Measurements from ENCODE around the gene ZNF555. TPM values are rescaled to one million over a fixed set of nuclear protein-coding genes. Genes with fewer than 3 reads are reported as not detected.
"Not testable (repeated sequence)": the region's sequence is repeated elsewhere in the genome, so short reads cannot be mapped to it uniquely, and the experiment has no call there.

Gene ZNF555
- total and polyA plus RNA-seq, 3 experiments from 2014 or later, result 2.5 to 4.5 (median 3.0) TPM

DNA sequence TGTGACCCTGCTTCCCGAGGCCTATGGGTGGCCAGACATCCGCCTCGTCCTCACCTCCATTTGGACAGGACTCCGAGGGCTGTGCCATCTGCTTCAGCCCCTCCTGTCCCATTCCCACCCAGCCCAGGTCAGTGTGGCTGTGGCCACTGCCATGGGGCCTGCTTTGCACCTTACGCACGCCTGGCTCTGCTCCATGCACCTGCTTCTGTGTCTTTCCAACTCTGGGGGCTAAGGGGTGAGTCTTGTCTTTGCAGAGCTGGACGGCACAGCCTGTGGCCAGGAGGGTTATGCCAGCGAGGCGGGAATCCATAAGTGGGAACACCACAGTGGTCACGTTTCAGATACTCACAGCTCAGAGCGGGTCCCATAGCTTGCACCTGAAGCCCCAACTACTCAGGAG, 26.8 kb upstream of the ZNF555 start:
- H3K27me3 Mint-ChIP-seq, result no peaks in the 10 kb centered on the region
- H3K36me3 ChIP-seq (ENCODE audit: insufficient read depth, low read length), result no peaks in the 10 kb centered on the region
- ChIA-PET CTCF (no interaction called here), POLR2A (no interaction called here)
- H3K27ac Mint-ChIP-seq, result peak overlapping the region in 1 of 8 donors; percentile 91
- peaks cover 0 to 12% (median 0%) of the 10 kb centered on the region in 3 donors for H3K36me3 Mint-ChIP-seq
- H3K9me3 Mint-ChIP-seq, result no peaks in the 10 kb centered on the region
- H3K4me1 Mint-ChIP-seq, result no peaks in the 10 kb centered on the region
- H3K4me3 ChIP-seq (ENCODE audit: low read length), result no peak overlapping the region
- no peaks in the 10 kb centered on the region for H3K9me3 ChIP-seq (ENCODE audit: low read length)
- no peak for DNase-seq
- no peak overlapping the region for H3K4me3 Mint-ChIP-seq
- H3K27ac ChIP-seq (ENCODE audit: low read depth, low read length), result no peak overlapping the region
- H3K4me1 ChIP-seq (ENCODE audit: insufficient read depth, low read length), result no peaks in the 10 kb centered on the region
- H3K27me3 ChIP-seq (ENCODE audit: insufficient read depth, low read length, poor library complexity, severe bottlenecking), result no peaks in the 10 kb centered on the region

DNA sequence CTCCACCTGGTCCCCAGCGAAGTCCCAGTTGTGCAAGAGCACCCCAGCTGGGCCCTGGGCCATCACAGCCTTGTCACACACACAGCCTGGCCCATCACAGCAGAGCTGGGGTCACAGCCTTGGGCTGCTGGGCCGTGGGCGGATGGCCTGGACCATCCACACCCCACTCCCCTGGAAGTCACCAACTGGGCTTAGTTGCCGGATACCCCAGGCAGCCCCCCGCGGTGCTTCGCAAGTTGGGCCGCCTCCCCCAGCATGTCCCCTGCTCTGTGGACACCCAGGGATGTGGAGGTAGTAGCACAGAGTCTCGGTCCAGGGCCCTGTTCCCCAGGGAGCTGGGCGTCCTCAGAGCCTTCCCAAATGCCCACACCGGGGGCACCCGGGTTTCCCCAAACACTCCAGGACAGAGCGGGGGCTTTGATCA, 26.1 kb upstream of the ZNF555 start:
- H3K27me3 Mint-ChIP-seq, result no peaks in the 10 kb centered on the region
- H3K4me3 Mint-ChIP-seq, result no peak overlapping the region
- no peaks in the 10 kb centered on the region for H3K9me3 Mint-ChIP-seq
- H3K27ac Mint-ChIP-seq, result no peak overlapping the region
- H3K36me3 Mint-ChIP-seq, result peaks cover 0 to 8% (median 0%) of the 10 kb centered on the region in 3 donors
- no peaks in the 10 kb centered on the region for H3K27me3 ChIP-seq (ENCODE audit: insufficient read depth, low read length, poor library complexity, severe bottlenecking)
- H3K27ac ChIP-seq (ENCODE audit: low read depth, low read length), result no peak overlapping the region
- H3K4me1 ChIP-seq (ENCODE audit: insufficient read depth, low read length), result no peaks in the 10 kb centered on the region
- no peak overlapping the region for H3K4me3 ChIP-seq (ENCODE audit: low read length)
- H3K9me3 ChIP-seq (ENCODE audit: low read length), result no peaks in the 10 kb centered on the region
- no peaks in the 10 kb centered on the region for H3K36me3 ChIP-seq (ENCODE audit: insufficient read depth, low read length)
- no peak for DNase-seq
- ChIA-PET POLR2A (no interaction called here), CTCF (no interaction called here)
- peaks cover 0 to 1% (median under 1%) of the 10 kb centered on the region in 3 donors for H3K4me1 Mint-ChIP-seq

DNA sequence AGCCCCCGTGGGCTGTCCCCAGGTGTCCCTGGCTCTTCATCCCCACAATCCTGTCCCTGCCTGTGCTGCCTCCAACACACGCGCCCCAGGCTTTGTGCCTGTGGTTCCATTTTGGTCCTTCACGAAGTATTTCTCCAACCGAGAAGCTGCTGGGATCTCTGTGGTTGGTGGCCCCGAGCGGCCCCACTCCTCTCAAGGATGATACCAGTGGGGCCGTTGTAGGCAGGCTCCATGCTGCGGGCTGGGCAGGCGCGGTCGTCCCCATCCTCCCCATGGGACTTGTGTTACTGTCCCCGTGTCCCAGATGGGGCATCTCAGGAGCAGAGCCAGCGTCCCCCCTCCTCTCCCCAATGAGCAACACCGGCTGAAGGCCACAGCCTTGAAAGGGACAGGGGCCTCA, 25.4 kb upstream of the ZNF555 start:
- H3K27ac ChIP-seq (ENCODE audit: low read depth, low read length), result no peak overlapping the region
- Mint-ChIP-seq H3K4me1 (peaks cover 1 to 7% (median 4%) of the 10 kb centered on the region in 3 donors), H3K4me3 (no peak overlapping the region), H3K36me3 (peaks cover 0 to 7% (median 0%) of the 10 kb centered on the region in 3 donors), H3K9me3 (no peaks in the 10 kb centered on the region), H3K27me3 (no peaks in the 10 kb centered on the region), H3K27ac (no peak overlapping the region)
- no peaks in the 10 kb centered on the region for H3K9me3 ChIP-seq (ENCODE audit: low read length)
- no peaks in the 10 kb centered on the region for H3K4me1 ChIP-seq (ENCODE audit: insufficient read depth, low read length)
- no peaks in the 10 kb centered on the region for H3K36me3 ChIP-seq (ENCODE audit: insufficient read depth, low read length)
- no peak for DNase-seq
- no peaks in the 10 kb centered on the region for H3K27me3 ChIP-seq (ENCODE audit: insufficient read depth, low read length, poor library complexity, severe bottlenecking)
- ChIA-PET POLR2A (no interaction called here), CTCF (no interaction called here)
- H3K4me3 ChIP-seq (ENCODE audit: low read length), result no peak overlapping the region

DNA sequence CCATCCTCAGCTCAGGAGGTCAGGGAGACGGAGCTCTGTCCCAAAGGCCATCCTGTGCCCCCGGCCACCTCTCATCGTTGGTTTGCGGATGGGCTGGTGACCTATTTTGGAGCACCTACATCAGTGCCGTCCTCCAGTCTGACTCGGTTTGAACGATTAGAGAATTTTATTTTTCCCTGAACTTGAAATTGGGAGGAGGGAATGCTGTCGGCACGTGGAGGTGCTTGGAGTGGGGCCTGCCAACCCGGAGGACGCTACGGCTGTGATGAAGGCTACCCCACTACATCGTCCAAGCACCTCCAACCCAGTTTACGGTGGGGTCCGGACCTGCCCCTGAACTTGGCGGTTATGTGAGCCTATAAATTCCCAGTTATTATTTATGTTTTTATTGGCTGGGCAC, 24.6 kb upstream of the ZNF555 start:
- H3K4me1 Mint-ChIP-seq, result peaks cover 4 to 14% (median 6%) of the 10 kb centered on the region in 3 donors
- no peak overlapping the region for H3K4me3 Mint-ChIP-seq
- POLR2A ChIA-PET, result no interaction called here
- Histone ChIP-seq H3K4me1 (ENCODE audit: insufficient read depth, low read length) (no peaks in the 10 kb centered on the region), H3K4me3 (ENCODE audit: low read length) (no peak overlapping the region), H3K27me3 (ENCODE audit: insufficient read depth, low read length, poor library complexity, severe bottlenecking) (no peaks in the 10 kb centered on the region), H3K36me3 (ENCODE audit: insufficient read depth, low read length) (no peaks in the 10 kb centered on the region), H3K9me3 (ENCODE audit: low read length) (no peaks in the 10 kb centered on the region), H3K27ac (ENCODE audit: low read depth, low read length) (no peak overlapping the region)
- no peaks in the 10 kb centered on the region for H3K27me3 Mint-ChIP-seq
- CTCF ChIA-PET, result no interaction called here
- peaks cover 0 to 4% (median 0%) of the 10 kb centered on the region in 3 donors for H3K36me3 Mint-ChIP-seq
- DNase-seq, result no peak
- H3K9me3 Mint-ChIP-seq, result no peaks in the 10 kb centered on the region
- H3K27ac Mint-ChIP-seq, result no peak overlapping the region

DNA sequence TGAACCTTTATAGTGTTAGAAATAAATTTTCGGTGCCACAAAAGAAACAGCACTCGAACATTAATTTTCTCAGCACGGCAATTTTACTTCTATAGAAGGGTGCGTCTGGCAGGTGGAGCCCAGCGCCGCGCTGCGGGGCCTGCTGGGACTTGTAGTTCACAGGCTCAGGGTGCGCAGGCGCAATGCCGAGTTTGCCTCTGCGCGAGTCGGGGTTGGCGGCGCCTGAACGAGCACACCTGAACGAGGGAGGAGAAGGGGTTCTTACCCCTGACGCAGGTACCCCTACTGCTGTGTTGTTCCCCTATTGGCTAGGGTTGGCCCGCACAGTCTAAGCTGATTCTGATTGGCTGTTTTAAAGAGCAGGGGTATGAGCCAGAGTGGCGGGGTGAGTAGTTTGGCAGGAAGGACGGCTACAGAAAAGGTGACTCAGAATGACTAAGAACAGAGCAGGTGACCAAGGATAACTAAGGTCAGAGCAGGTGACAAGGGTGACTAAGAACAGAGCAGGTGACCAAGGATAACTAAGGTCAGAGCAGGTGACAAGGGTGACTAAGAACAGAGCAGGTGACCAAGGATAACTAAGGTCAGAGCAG, 23.9 kb upstream of the ZNF555 start:
- peak overlapping the region in 3 of 7 donors; percentile 20 to 81 (median 63) for H3K4me3 Mint-ChIP-seq
- H3K36me3 ChIP-seq (ENCODE audit: insufficient read depth, low read length); POLR2A ChIA-PET; H3K9me3 ChIP-seq (ENCODE audit: low read length); H3K27ac ChIP-seq (ENCODE audit: low read depth, low read length); H3K4me3 ChIP-seq (ENCODE audit: low read length); H3K27me3 ChIP-seq (ENCODE audit: insufficient read depth, low read length, poor library complexity, severe bottlenecking); CTCF ChIA-PET; H3K9me3 Mint-ChIP-seq; H3K36me3 Mint-ChIP-seq; H3K27me3 Mint-ChIP-seq; H3K4me1 ChIP-seq (ENCODE audit: insufficient read depth, low read length); DNase-seq: not testable (repeated sequence)
- H3K27ac Mint-ChIP-seq, result peak overlapping the region in 1 of 8 donors; percentile 66
- H3K4me1 Mint-ChIP-seq, result peaks cover 4 to 15% (median 6%) of the 10 kb centered on the region in 3 donors

DNA sequence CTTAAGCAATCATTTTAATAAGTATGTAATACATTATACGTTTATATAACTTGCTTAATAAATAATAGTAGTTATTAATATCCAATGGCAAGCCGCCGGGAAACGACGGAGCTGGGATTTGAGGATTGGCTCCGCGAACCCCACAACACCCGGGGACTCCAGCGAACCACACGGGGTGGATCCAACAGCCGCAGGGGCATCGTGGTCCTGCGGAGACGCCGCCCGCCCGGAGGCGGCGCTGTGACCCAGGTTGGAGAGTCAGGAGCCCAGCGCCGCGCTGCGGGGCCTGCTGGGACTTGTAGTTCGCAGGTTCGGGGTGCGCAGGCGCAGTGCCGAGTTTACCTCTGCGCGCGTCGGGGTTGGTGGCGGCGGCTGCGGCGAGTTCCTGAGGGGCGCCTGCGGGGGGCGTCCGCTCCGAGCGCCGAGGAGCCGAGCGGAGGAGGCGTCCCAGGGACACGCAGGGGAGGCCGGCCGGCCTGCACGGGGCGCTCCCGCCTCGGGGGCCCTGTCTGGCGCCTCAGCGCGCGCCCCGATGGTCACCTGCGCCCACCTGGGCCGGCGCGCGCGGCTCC, 21.6 kb upstream of the ZNF555 start, which contains the start of gene ZNF554:
ZNF554 (plus strand) TSS at position 329 of the 572 bp plus-strand sequence; CDS start at position 533, 204 bp downstream.
- ChIA-PET CTCF (interaction anchor here (0.7 to 1.8 kb wide), 6 partner anchors 14 to 171 kb away, joined by 3 to 11 read pairs (median 3); no protein-coding TSS in a partner anchor), POLR2A (interaction anchor here (0.5 to 1.0 kb wide), 4 partner anchors 21 to 184 kb away, joined by 3 to 4 read pairs (median 3); partner anchors contain the start of genes SLC39A3 and ZNF555)
- Histone ChIP-seq H3K27me3 (ENCODE audit: insufficient read depth, low read length, poor library complexity, severe bottlenecking) (no peaks in the 10 kb centered on the region), H3K36me3 (ENCODE audit: insufficient read depth, low read length) (no peaks in the 10 kb centered on the region), H3K27ac (ENCODE audit: low read depth, low read length) (peak within 1 kb of the TSS; percentile 57), H3K4me3 (ENCODE audit: low read length) (peak within 1 kb of the TSS; percentile 66), H3K9me3 (ENCODE audit: low read length) (no peaks in the 10 kb centered on the region), H3K4me1 (ENCODE audit: insufficient read depth, low read length) (no peaks in the 10 kb centered on the region)
- DNase-seq, result peak; percentile 97 to 99 (median 98)
- Mint-ChIP-seq H3K9me3 (no peaks in the 10 kb centered on the region), H3K27me3 (no peaks in the 10 kb centered on the region), H3K27ac (peak within 1 kb of the TSS in 5 of 8 donors; percentile 17 to 83 (median 56)), H3K4me3 (peak within 1 kb of the TSS; percentile 82 to 95 (median 84)), H3K4me1 (peaks cover 6 to 18% (median 7%) of the 10 kb centered on the region in 3 donors), H3K36me3 (peaks cover 0 to 7% (median 3%) of the 10 kb centered on the region in 3 donors)

DNA sequence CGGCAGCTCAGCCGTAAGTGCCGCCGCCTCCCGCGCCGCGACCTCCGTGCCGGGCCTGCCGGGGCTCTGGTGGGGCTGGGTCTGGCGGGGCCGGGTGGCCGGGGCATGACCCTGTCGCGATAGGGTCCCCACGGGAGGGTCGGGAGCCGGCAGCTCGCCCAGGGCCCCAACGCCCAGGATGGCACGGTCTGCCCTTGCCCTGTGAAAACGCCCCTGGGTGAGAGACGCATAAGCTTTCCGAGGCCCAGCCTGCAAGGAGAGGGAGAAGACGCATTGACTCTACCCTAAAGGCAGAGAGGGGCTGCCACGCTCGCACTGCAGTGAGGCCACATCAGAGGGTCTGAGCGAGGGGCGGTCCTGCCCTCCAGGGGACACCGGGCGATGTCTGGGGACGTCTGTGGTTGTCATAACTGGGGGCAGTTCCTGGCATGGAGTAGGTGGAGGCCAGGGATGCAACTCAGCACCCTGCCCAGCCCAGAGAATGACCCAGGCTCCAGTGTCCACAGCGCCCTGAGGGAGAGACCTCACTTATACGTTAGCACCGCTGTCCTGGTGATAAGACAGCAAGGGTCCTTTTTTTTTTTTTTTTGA, 21.1 kb upstream of the ZNF555 start:
- Histone ChIP-seq H3K4me1 (ENCODE audit: insufficient read depth, low read length) (no peaks in the 10 kb centered on the region), H3K9me3 (ENCODE audit: low read length) (no peaks in the 10 kb centered on the region), H3K4me3 (ENCODE audit: low read length) (peak overlapping the region; percentile 66), H3K27ac (ENCODE audit: low read depth, low read length) (peak overlapping the region; percentile 57), H3K36me3 (ENCODE audit: insufficient read depth, low read length) (no peaks in the 10 kb centered on the region), H3K27me3 (ENCODE audit: insufficient read depth, low read length, poor library complexity, severe bottlenecking) (no peaks in the 10 kb centered on the region)
- no peaks in the 10 kb centered on the region for H3K27me3 Mint-ChIP-seq
- no peak for DNase-seq
- peak overlapping the region in 5 of 8 donors; percentile 17 to 83 (median 54) for H3K27ac Mint-ChIP-seq
- H3K36me3 Mint-ChIP-seq, result peaks cover 0 to 7% (median 4%) of the 10 kb centered on the region in 3 donors
- H3K4me3 Mint-ChIP-seq, result peak overlapping the region; percentile 82 to 92 (median 84)
- ChIA-PET CTCF (interaction anchor here (1.1 to 1.8 kb wide), 4 partner anchors 14 to 172 kb away, joined by 3 to 11 read pairs (median 4); no protein-coding TSS in a partner anchor), POLR2A (interaction anchor here (0.5 to 1.0 kb wide), 3 partner anchors 21 to 879 kb away, joined by 3 to 6 read pairs (median 3); partner anchors contain the start of gene ZNF555)
- peaks cover 6 to 18% (median 7%) of the 10 kb centered on the region in 3 donors for H3K4me1 Mint-ChIP-seq
- H3K9me3 Mint-ChIP-seq, result no peaks in the 10 kb centered on the region

DNA sequence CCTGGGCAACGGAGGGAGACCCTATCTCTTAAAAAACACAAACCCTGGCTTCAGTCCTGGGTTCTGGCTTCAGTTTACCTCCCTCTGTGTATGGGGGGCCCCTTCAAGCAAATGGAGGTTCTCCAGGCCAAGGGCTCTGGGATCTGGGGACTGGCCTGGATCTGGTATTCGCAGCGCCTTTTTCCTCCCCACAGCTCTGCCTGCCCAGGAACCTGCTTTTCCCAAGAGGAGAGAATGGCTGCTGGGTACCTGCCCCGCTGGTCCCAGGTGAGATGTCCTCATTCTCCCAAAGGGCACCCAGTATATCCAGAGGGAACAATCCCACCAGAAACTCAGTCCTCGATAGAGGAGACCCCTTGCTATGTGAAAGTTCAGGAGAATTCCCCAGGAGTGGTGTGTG, 18.4 kb upstream of the ZNF555 start:
- peak overlapping the region in 1 of 7 donors; percentile 13 for H3K4me3 Mint-ChIP-seq
- H3K36me3 Mint-ChIP-seq, result peaks cover 4 to 13% (median 11%) of the 10 kb centered on the region in 3 donors
- ChIA-PET CTCF (interaction anchor here (1.4 kb wide), 1 partner anchor 18 kb away, joined by 4 read pairs; the partner anchor contains the start of gene ZNF555), POLR2A (no interaction called here)
- Histone ChIP-seq H3K9me3 (ENCODE audit: low read length) (no peaks in the 10 kb centered on the region), H3K4me3 (ENCODE audit: low read length) (no peak overlapping the region), H3K27ac (ENCODE audit: low read depth, low read length) (no peak overlapping the region), H3K27me3 (ENCODE audit: insufficient read depth, low read length, poor library complexity, severe bottlenecking) (no peaks in the 10 kb centered on the region), H3K36me3 (ENCODE audit: insufficient read depth, low read length) (no peaks in the 10 kb centered on the region), H3K4me1 (ENCODE audit: insufficient read depth, low read length) (no peaks in the 10 kb centered on the region)
- H3K27me3 Mint-ChIP-seq, result no peaks in the 10 kb centered on the region
- no peak overlapping the region for H3K27ac Mint-ChIP-seq
- DNase-seq, result no peak
- peaks cover 6 to 18% (median 7%) of the 10 kb centered on the region in 3 donors for H3K4me1 Mint-ChIP-seq
- no peaks in the 10 kb centered on the region for H3K9me3 Mint-ChIP-seq

All from CD8-positive, alpha-beta memory T cell (primary cell).